HG02571 (cell line): Measurements from ENCODE around the gene ARID1B.

Source experiments
- ATAC-seq: cut with Tn5 transposase; IDR thresholded peaks from one replicate; pipeline ENCODE4 v1.9.1; 2021; ENCODE audit warnings: mild to moderate bottlenecking, moderate library complexity; ENCODE audit not compliant: unreplicated experiment

ARID1B gene

GRCh38 chr6:157229132-157229618 is 452.0 kb downstream of the ARID1B start:
- ATAC-seq: no peak

GRCh38 chr6:157229713-157230112 is 452.5 kb downstream of the ARID1B start:
- no peak for ATAC-seq

- ATAC-seq: no peak
Measured at GRCh38 chr6:157230910-157231309, 453.7 kb downstream of the ARID1B start.

- ATAC-seq: no peak
Measured at GRCh38 chr6:157232161-157232895, 455.1 kb downstream of the ARID1B start.

- no peak for ATAC-seq
Measured at GRCh38 chr6:157233156-157233555, 456.0 kb downstream of the ARID1B start.

GRCh38 chr6:157233686-157234085 is 456.5 kb downstream of the ARID1B start:
- ATAC-seq: no peak

GRCh38 chr6:157235600-157236039 is 458.4 kb downstream of the ARID1B start:
- no peak for ATAC-seq

- no peak for ATAC-seq
Measured at GRCh38 chr6:157236040-157236725, 459.0 kb downstream of the ARID1B start.

- no peak for ATAC-seq
Measured at GRCh38 chr6:157238346-157238745, 461.2 kb downstream of the ARID1B start.

- no peak for ATAC-seq
Measured at GRCh38 chr6:157239148-157239547, 462.0 kb downstream of the ARID1B start.

- no peak for ATAC-seq
Measured at GRCh38 chr6:157239671-157240058, 462.5 kb downstream of the ARID1B start.

GRCh38 chr6:157240059-157240959 is 463.1 kb downstream of the ARID1B start:
- ATAC-seq: no peak

GRCh38 chr6:157240960-157241311 is 463.8 kb downstream of the ARID1B start:
- no peak for ATAC-seq

GRCh38 chr6:157242791-157243190 is 465.6 kb downstream of the ARID1B start:
- ATAC-seq: no peak

GRCh38 chr6:157244175-157244574 is 467.0 kb downstream of the ARID1B start:
- no peak for ATAC-seq

GRCh38 chr6:157244780-157245179 is 467.6 kb downstream of the ARID1B start:
- no peak for ATAC-seq

GRCh38 chr6:157245436-157245835 is 468.3 kb downstream of the ARID1B start:
- ATAC-seq: no peak

GRCh38 chr6:157246048-157246630 is 469.0 kb downstream of the ARID1B start:
- ATAC-seq: no peak

GRCh38 chr6:157246771-157247484 is 469.8 kb downstream of the ARID1B start:
- no peak for ATAC-seq

GRCh38 chr6:157248264-157248663 is 471.1 kb downstream of the ARID1B start:
- no peak for ATAC-seq
